ENCODE measurements around the gene EBF3. TPM values are rescaled to one million over a fixed set of nuclear protein-coding genes. Genes with fewer than 3 reads are reported as not detected.

EBF3 gene
- total RNA-seq, 1 donor from 2014 or later, result 0.07 TPM

DNA sequence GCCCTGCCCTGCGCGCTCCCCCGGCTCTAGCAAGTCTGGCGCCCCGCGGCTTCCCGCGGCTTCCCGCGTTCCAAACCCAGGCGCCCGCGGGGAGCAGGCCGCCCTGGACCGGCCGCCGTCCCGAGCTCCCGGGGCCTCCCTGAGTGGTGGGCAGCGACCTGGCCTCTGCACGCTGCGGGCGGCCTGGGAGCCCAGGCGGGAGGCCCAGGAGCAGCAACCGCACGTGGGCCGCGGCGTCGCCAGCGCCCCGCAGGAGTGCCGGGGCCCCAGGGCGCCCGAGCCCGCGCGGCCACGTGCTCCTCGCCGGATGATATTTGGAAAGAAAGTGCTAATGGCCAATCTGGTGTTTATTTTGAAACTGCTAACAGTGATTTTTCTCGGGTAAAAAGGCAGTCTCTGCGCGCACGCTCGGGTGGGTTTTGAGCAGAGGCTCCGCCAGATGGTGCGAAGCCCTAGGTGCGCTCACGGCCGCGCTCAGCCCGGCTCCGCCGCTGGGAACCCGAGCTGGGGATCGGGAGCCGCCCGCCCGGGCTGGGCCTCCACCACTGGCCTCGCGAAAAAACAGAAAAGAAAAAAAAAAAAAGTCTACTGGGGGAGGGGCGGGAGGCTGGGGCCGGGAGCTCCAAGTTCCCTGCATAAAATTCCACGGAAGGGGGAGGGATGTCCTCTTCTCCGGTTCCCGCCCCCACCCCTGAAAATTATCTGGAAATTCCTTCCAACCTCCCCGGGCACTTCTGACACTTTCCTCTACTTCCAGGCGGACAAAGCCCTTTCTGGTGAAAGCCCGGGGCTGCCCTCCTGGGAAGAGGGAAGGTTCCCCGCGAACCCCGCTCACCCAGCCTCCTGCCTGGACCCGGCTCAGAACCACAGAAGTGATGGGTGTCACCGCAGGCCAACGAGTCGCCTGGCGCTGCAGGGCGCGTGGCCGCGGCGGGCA, 4.3 kb downstream of the EBF3 start:
- no peak for DNase-seq (ENCODE audit: low read depth, low spot score)

DNA sequence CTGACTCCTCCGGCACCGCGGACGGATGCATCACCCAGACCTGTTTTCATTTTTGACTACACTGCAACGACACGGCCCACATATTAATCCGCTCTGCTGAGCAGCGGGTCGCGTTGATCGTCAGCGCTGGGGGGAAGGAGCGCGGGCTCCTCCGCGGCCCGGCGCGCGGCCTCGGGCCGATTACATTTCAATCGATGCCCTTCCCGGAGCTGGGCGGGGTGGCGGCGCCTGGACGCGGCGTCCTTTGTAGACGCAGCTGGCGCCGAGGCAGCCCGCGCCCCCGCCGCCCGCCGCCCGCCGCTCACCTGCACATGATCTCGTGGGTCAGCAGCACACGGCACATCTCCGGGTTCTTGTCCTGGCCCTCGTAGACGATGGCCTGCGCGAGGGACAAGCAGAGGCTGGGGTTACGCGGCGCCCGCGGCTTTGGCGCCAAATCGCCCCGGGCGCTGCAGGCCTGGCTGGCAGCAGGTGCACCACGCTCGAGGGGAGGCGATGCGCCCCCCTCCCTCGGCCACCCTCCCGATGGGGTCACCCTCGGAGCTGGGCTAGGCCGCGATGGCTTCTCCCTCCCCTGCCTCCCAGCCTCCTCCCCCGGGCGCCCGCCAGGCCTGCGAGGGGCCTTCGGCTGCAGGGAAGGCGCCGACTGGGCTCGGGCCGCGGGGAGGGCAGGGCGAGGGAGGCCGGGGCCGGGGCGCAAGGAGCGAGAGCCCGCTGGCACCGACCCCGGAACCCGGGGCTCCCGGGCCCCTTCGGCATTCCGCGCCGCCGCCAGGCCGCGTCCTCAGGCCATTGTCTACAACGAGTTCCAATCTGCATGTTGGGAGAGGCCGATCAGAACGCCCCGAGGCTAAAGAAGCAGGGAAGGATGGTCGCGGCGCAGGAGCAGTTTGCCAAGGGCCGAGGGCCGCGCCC, 5.2 kb downstream of the EBF3 start:
- no peak for DNase-seq (ENCODE audit: low read depth, low spot score)

DNA sequence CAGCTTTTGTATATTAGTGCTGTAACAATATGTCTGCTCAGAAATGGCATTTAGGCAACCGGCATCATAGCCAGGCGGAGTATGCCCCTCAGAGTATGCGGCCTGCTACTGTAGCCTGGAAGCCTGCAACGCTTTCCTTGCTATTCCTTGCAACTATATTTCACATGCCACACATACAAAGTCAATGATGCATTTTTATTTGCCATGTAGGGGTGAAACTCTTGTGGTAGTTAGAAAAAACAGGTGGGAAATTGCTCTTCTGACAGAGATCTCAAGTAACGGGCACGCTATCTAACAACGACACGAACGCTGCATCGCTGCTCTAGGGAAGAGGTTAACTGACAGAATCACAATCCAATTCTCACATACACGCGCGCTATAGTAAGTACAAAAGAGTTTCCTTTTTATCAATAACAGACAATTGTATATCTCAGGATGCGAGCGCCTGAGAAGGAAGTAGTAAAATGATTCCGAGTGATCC, 5.9 kb downstream of the EBF3 start:
- no peak for DNase-seq (ENCODE audit: low read depth, low spot score)

DNA sequence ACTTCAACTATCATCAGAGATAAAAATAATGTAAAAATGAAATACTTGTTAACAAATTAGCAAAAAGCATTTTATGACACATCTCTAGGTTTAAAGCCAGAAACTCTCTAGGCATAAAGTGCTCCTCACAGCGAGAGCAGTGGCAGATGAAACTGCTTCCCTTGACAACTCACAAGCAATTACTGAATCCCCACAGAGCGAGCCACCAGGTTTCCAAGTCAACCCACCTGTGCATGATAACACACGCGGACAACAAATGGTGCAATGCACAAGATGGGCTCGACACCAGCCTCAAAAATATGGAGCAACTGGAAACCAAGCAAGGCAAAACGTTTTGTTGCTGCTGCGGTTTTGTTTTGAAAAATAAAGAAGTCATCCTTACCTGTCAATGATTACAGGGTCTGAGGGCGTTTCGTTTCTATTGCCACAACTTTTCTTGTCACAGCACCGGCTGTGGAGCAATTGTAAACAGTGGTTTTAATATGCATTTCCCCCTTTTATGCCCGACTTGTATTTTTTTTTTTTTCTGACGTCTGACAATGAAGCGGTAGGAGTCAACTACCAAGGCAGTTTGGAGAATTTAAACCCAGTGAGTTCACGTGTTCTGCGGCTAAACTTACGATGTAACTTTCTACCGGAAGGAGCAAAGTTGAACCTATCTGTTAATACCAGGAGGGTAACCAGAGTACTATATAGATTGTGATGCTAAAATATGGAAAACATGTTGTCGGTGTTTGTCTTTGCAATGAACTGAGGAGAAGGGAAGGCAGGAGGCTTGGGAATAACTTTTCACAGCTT, 7.0 kb downstream of the EBF3 start:
- no peak for DNase-seq (ENCODE audit: low read depth, low spot score)

- no peak for DNase-seq (ENCODE audit: low read depth, low spot score)
These were observed 7.8 kb downstream of the EBF3 start for GRCh38 chr10:129956286-129956670.

- no peak for DNase-seq (ENCODE audit: low read depth, low spot score)
These were observed 8.3 kb downstream of the EBF3 start for GRCh38 chr10:129955601-129956285.

- DNase-seq (ENCODE audit: low read depth, low spot score), result no peak
These were observed 9.4 kb downstream of the EBF3 start for GRCh38 chr10:129954492-129955315.

GRCh38 chr10:129953119-129954051, 10.7 kb downstream of the EBF3 start:
- no peak for DNase-seq (ENCODE audit: low read depth, low spot score)

- DNase-seq (ENCODE audit: low read depth, low spot score), result no peak
These were observed 11.5 kb downstream of the EBF3 start for GRCh38 chr10:129952378-129953118.

GRCh38 chr10:129951970-129952265, 12.2 kb downstream of the EBF3 start:
- DNase-seq (ENCODE audit: low read depth, low spot score), result no peak

DNA sequence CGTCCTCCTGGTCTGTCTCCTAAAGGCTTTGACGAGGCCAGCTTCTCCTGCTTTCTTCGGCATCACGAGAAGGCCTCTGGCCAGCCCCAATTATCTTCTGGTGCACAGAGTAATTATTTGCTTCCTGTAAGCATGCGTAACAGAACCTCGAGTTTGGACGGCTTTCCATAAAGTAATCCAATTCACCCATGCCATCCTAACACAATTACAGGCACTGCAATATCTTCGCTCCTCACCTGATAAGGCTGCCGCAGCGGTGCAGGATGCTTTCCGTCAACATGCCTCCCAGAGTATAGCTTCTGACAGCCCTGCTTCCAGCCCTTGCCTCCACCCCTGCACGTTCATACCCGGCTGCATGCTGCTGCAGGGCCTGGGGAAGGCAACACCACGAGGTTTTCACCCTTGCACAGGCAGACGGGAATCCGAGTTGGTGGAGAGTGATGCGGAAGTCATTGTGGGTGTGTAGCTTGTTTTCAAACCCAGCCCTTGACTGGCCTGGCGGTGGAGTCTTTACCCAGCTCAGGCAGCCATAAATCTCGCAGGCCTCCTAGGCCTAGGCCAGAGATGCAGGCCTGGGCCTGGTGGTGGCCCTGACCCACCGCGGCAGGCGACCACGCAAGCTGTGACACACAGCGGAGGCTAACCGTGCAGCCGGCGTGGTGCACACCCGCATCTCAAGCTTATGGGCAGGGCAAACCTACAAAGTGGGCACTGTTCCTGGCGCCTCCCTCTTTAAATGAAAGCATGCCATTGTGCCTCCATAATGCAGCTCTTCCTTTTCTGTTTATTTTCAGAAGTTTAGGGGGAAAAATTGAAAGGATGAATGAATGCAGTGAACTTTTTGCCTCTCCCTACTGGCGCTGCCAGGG, 12.7 kb downstream of the EBF3 start:
- DNase-seq (ENCODE audit: low read depth, low spot score), result no peak

GRCh38 chr10:129950676-129951075, 13.4 kb downstream of the EBF3 start:
- no peak for DNase-seq (ENCODE audit: low read depth, low spot score)

DNA sequence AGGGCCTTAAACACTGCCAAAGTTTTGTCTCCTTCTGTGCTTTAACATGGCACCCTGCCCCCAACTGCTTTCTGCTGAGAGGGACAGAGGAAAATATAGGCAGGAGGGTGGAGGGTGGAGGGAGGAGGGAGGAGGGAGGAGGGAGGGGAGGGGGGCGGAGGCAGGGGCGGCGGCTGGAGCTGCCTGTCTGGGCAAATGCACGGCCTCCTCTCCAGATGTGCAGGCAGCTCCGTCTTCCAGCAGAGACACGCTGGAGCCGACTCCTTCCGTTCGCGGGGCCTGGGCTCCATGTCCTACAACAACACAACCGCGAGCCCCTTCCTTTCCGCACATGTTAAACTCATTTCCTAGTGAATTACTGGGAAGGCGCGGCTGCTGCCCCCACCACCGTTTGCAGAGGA, 14.2 kb downstream of the EBF3 start:
- DNase-seq (ENCODE audit: low read depth, low spot score), result no peak

DNA sequence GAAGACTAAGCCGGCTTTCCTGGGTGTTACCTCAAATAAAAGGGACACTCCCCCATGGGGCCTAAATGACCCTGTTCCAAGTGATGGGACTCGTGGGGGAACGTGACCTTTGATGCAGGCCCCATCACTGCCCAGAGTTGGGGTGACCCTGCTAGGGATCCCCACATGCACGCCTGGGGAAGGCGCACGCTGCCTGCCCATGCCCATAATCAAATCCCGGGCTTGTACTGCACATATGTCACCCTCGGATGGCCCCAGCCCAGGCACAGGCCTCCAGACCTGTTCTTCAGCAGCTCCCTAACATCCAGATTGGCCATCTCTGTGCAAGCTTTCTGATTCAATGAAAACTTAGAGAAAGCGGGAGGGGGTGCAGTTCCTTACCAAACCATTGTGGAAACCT, 14.7 kb downstream of the EBF3 start:
- no peak for DNase-seq (ENCODE audit: low read depth, low spot score)

- no peak for DNase-seq (ENCODE audit: low read depth, low spot score)
These were observed 17.2 kb downstream of the EBF3 start for GRCh38 chr10:129946859-129947258.

DNA sequence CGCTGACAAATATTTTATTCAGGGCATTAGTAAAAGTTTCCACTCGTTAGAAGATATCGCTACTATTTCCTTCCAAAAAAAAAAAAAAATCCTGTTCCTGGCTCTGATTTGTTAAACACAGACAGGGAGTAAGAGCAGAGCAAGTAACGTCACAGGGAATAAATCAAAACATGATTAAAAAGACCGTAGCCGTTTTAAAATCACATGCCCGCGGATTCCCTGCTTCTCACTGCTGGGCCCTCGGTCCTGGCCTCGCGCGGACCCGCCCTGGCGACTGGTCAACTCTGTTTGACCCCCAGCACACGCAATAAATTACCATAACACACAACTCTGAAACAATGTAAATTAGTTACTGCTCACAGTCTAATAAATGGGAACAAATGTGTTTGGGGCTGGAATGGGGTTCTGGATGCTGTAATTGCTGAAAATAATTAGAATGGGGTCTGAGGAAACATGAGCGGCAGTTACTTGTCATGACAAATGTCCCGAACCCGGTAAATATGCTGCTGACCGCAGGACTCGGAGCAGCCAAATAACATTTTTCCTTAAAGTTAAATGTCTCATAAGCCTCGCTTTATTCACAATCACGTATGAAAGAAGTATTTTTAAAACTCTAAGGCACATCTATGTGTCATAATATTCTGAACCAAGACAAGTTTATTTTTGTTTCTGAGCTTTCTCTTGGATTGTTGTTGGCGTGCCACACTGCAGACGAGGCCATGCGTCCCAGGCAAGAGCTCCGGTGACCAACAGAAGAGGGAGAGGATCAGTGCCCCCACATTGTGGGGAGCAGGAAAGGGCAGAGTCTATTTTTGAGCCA, 17.9 kb downstream of the EBF3 start:
- no peak for DNase-seq (ENCODE audit: low read depth, low spot score)
